HCT116 (cell line): Measurements from ENCODE around the gene GPR107. TPM values are rescaled to one million over a fixed set of nuclear protein-coding genes. Genes with fewer than 3 reads are reported as not detected.
A peak's percentile ranks its signal among the peaks of the same experiment; 100 is the strongest.

Experiments
- ATAC-seq: fragments of 200-7000 bp; cut with Tn5 transposase; 2 replicates; pipeline ENCODE4 v1.9.1; 2020; ENCODE audit warnings: mild to moderate bottlenecking, moderate library complexity
- BruUV-seq: library from RNA; stranded (reverse); fragments of 400-500 nt; replicated peaks from 2 replicates; lab custom pipeline; 2021; lab: Mats Ljungman, UMichigan
- CTCF ChIA-PET: fragments of 300-600 bp; sonication (Branson Sonifier 250); formaldehyde crosslinking; loops from one replicate; lab custom pipeline; 2021; ENCODE audit warnings: antibody characterized with exemption; lab: Charles Lee
- POLR2A ChIA-PET: fragments of 300-600, 350-600 bp; sonication (Branson Sonifier 250); formaldehyde crosslinking; loops from one replicate; lab custom pipeline; 2021; ENCODE audit warnings: antibody characterized with exemption; lab: Charles Lee
- RAD21 ChIA-PET, 2 experiments: fragments of 300-600 bp; sonication (Branson Sonifier 250); formaldehyde crosslinking; loops; one replicate each; lab custom pipeline; 2023; ENCODE audit warnings: low total read pairs in 2 of 2; ENCODE audit not compliant: uncharacterized antibody in 2 of 2, unreplicated experiment in 2 of 2, low non-redundant PET in 1 of 2; lab: Charles Lee
- DNase-seq: peaks from one replicate; pipeline ENCODE4 v3.0.0-alpha.2; 2010; ENCODE audit warnings: low read depth, low spot score
- H2AFZ ChIP-seq: fragments of 200-600 bp; shearing (Covaris generic), sonication (generic); 2 replicates; pipeline ENCODE4 v1.6.1; 2017; ENCODE audit warnings: low read depth, mixed run types, mixed read lengths, antibody characterized with exemption, low read length; ENCODE audit not compliant: poor library complexity, severe bottlenecking
- H3K27ac ChIP-seq: 2 replicates; pipeline ENCODE4 v1.5.1; 2012; ENCODE audit warnings: low read depth, low read length
- H3K27me3 ChIP-seq: fragments of 200-600 bp; sonication (generic); 2 replicates; pipeline ENCODE4 v1.6.1; 2016; ENCODE audit warnings: mixed run types, low read length, mixed read lengths; ENCODE audit not compliant: insufficient read depth
- H3K36me3 ChIP-seq, 2 experiments: fragments of 200-500 bp in 1 of 2; fragments of 200-600 bp in 1 of 2; sonication (Bioruptor generic) in 1 of 2; sonication (generic) in 1 of 2; 2 replicates each; pipeline versions ENCODE4 v1.5.1 to v1.6.1; 2014 to 2016; ENCODE audit warnings: low read length in 2 of 2, inconsistent platforms in 1 of 2, mixed read lengths in 1 of 2, mixed run types in 1 of 2; ENCODE audit not compliant: insufficient read depth in 2 of 2, control insufficient read depth in 1 of 2
- H3K4me1 ChIP-seq, 2 experiments: fragments of 200-600 bp in 1 of 2; sonication (generic) in 1 of 2; 2 replicates each; pipeline versions ENCODE4 v1.5.1 to v1.6.1; 2012 to 2017; ENCODE audit warnings: low read length in 2 of 2, inconsistent platforms in 1 of 2, mild to moderate bottlenecking in 1 of 2, mixed read lengths in 1 of 2, mixed run types in 1 of 2, moderate library complexity in 1 of 2; ENCODE audit not compliant: insufficient read depth in 2 of 2, control insufficient read depth in 1 of 2
- H3K4me2 ChIP-seq: fragments of 200-600 bp; sonication (generic); 2 replicates; pipeline ENCODE4 v1.6.1; 2017; ENCODE audit warnings: mixed run types, low read length, mixed read lengths
- H3K4me3 ChIP-seq, 2 experiments: fragments of 200-600 bp in 1 of 2; sonication (generic) in 1 of 2; replicated peaks in 1 of 2; 2 replicates each; pipeline ENCODE4 v1.5.1; 2011 to 2016; ENCODE audit warnings: low read length in 2 of 2, control low read depth in 1 of 2, low read depth in 1 of 2, mild to moderate bottlenecking in 1 of 2, mixed read lengths in 1 of 2, mixed run types in 1 of 2
- H3K79me2 ChIP-seq: fragments of 200-600 bp; sonication (generic); 2 replicates; pipeline ENCODE4 v1.6.1; 2017; ENCODE audit warnings: mild to moderate bottlenecking, mixed run types, low read length, moderate library complexity, mixed read lengths; ENCODE audit not compliant: insufficient read depth
- H3K9ac ChIP-seq: fragments of 200-600 bp; sonication (generic); 2 replicates; pipeline ENCODE4 v1.6.1; 2016; ENCODE audit warnings: low read length, mixed read lengths
- H3K9me2 ChIP-seq: fragments of 200-600 bp; sonication (generic), shearing (Covaris generic); 2 replicates; pipeline ENCODE4 v1.6.1; 2017; ENCODE audit warnings: mixed run types, mild to moderate bottlenecking, moderate library complexity; ENCODE audit not compliant: insufficient read depth
- H3K9me3 ChIP-seq, 2 experiments: fragments of 200-500 bp in 1 of 2; fragments of 200-600 bp in 1 of 2; sonication (Bioruptor generic) in 1 of 2; sonication (generic) in 1 of 2; 2 replicates each; pipeline ENCODE4 v1.6.1; 2014 to 2017; ENCODE audit warnings: low read length in 2 of 2, mixed read lengths in 2 of 2, inconsistent platforms in 1 of 2, low read depth in 1 of 2, mild to moderate bottlenecking in 1 of 2, mixed run types in 1 of 2, moderate library complexity in 1 of 2; ENCODE audit not compliant: control insufficient read depth in 1 of 2, insufficient read depth in 1 of 2
- H4K20me1 ChIP-seq: fragments of 200-600 bp; sonication (generic), shearing (Covaris generic); 2 replicates; pipeline ENCODE4 v1.6.1; 2017; ENCODE audit warnings: mixed run types, mild to moderate bottlenecking, moderate library complexity; ENCODE audit not compliant: insufficient read depth
- ELF1 ChIP-seq: IDR thresholded peaks from 2 replicates; pipeline ENCODE4 v1.6.1; 2012; ENCODE audit warnings: low read depth, borderline replicate concordance
- EZH2 ChIP-seq: fragments of 200-600 bp; sonication (generic); IDR thresholded peaks from 2 replicates; pipeline ENCODE4 v1.6.1; 2017; ENCODE audit warnings: antibody characterized with exemption, mixed run types
- FOSL1 ChIP-seq: IDR thresholded peaks from 2 replicates; pipeline ENCODE4 v1.6.1; 2012; ENCODE audit warnings: low read depth
- MAX ChIP-seq: IDR thresholded peaks from 2 replicates; pipeline ENCODE4 v1.6.1; 2012
- POLR2A ChIP-seq: IDR thresholded peaks from 2 replicates; pipeline ENCODE4 v1.7.0; 2011; ENCODE audit warnings: borderline replicate concordance; ENCODE audit not compliant: insufficient read depth, insufficient read length; ENCODE audit errors: extremely low read depth
- RAD21 ChIP-seq: IDR thresholded peaks from 2 replicates; pipeline ENCODE4 v1.6.1; 2012; ENCODE audit warnings: low read depth, mild to moderate bottlenecking
- SIN3A ChIP-seq: IDR thresholded peaks from 2 replicates; pipeline ENCODE4 v1.6.1; 2012; ENCODE audit warnings: low read depth
- SP1 ChIP-seq: IDR thresholded peaks from 2 replicates; pipeline ENCODE4 v1.6.1; 2012; ENCODE audit warnings: low read depth
- SRF ChIP-seq: IDR thresholded peaks from 2 replicates; pipeline ENCODE4 v1.6.1; 2012; ENCODE audit warnings: low read depth
- TCF7L2 ChIP-seq: IDR thresholded peaks from 2 replicates; pipeline ENCODE4 v1.7.0; 2011; ENCODE audit warnings: borderline replicate concordance, inconsistent platforms; ENCODE audit not compliant: insufficient read depth, insufficient read length; ENCODE audit errors: extremely low read depth
- YY1 ChIP-seq: IDR thresholded peaks from 2 replicates; pipeline ENCODE4 v1.6.1; 2011; ENCODE audit warnings: low read length, low read depth, moderate library complexity, mild to moderate bottlenecking; ENCODE audit not compliant: insufficient replicate concordance; ENCODE audit errors: extremely low read depth
- intact Hi-C: fragments of 100-400 bp; cut with micrococcal nuclease; formaldehyde crosslinking; loops from 2 replicates; pipeline ENCODE4 v1.10.0; 2022
- total RNA-seq: library from RNA; stranded (reverse); gene quantifications from one replicate; pipeline ENCODE4 v1.2.1, GENCODE V29; 2021; ENCODE audit not compliant: unreplicated experiment
- TF ChIP-seq, protein P1 (sequence below): IDR thresholded peaks from 2 replicates; pipeline ENCODE4 v1.6.1; 2012; ENCODE audit warnings: low read depth
- TF ChIP-seq, protein P2 (sequence below), 3 experiments: fragments of 200-600 bp in 1 of 3; sonication (generic) in 1 of 3; IDR thresholded peaks in 2 of 3; conservative IDR thresholded peaks in 1 of 3; 2 replicates each; pipeline ENCODE4 v1.5.1; 2012 to 2017; ENCODE audit warnings: low read depth in 2 of 3, low read length in 2 of 3, antibody characterized with exemption in 1 of 3, borderline replicate concordance in 1 of 3, control low read depth in 1 of 3, mild to moderate bottlenecking in 1 of 3, mixed read lengths in 1 of 3, mixed run types in 1 of 3, moderate library complexity in 1 of 3; ENCODE audit not compliant: insufficient read depth in 1 of 3

The GPR107 gene
- total RNA-seq, 1 experiment from 2014 or later = 32.5 TPM

GRCh38 chr9:130036099-130036498 is 17.6 kb upstream of the GPR107 start:
- H4K20me1 ChIP-seq = peaks cover 3% of the 10 kb centered on the region; the same call in 1 of the 2 replicates
- H3K4me2 ChIP-seq = peak overlapping the region; percentile 34; the same call in 1 of the 2 replicates
- no peaks in the 10 kb centered on the region for H3K36me3 ChIP-seq
- intact Hi-C loops = no loop called here
- no peak for ATAC-seq
- H3K79me2 ChIP-seq = peaks cover 27% of the 10 kb centered on the region
- RAD21 ChIA-PET = no interaction called here
- no TSS peak for BruUV-seq
- TF ChIP-seq FOSL1 (0 out of 2 replicates have a peak, but pooled peaks have one; percentile 16), MAX (no peak)
- H3K9me3 ChIP-seq = no peaks in the 10 kb centered on the region
- H2AFZ ChIP-seq = no peak overlapping the region
- H3K4me1 ChIP-seq = peaks cover 0 to 12% of the 10 kb centered on the region in 2 experiments; a peak in 2 of 4 replicates
- no peaks in the 10 kb centered on the region for H3K27me3 ChIP-seq
- H3K4me3 ChIP-seq = no peak overlapping the region
- no peak overlapping the region for H3K9ac ChIP-seq
- no peak for DNase-seq
- CTCF ChIA-PET = no interaction called here
- H3K9me2 ChIP-seq = no peaks in the 10 kb centered on the region
- POLR2A ChIA-PET = no interaction called here
- H3K27ac ChIP-seq = no peak overlapping the region

- no peak overlapping the region for H3K9ac ChIP-seq
- POLR2A ChIA-PET = no interaction called here
- TF ChIP-seq POLR2A (no peak), SRF (no peak), SIN3A (no peak), SP1 (no peak), FOSL1 (no peak), TCF7L2 (no peak), ELF1 (no peak), EZH2 (no peak), RAD21 (peak; percentile 43; the same call in 1 of the 2 replicates), MAX (no peak), YY1 (no peak)
- TF ChIP-seq, protein P1, sequence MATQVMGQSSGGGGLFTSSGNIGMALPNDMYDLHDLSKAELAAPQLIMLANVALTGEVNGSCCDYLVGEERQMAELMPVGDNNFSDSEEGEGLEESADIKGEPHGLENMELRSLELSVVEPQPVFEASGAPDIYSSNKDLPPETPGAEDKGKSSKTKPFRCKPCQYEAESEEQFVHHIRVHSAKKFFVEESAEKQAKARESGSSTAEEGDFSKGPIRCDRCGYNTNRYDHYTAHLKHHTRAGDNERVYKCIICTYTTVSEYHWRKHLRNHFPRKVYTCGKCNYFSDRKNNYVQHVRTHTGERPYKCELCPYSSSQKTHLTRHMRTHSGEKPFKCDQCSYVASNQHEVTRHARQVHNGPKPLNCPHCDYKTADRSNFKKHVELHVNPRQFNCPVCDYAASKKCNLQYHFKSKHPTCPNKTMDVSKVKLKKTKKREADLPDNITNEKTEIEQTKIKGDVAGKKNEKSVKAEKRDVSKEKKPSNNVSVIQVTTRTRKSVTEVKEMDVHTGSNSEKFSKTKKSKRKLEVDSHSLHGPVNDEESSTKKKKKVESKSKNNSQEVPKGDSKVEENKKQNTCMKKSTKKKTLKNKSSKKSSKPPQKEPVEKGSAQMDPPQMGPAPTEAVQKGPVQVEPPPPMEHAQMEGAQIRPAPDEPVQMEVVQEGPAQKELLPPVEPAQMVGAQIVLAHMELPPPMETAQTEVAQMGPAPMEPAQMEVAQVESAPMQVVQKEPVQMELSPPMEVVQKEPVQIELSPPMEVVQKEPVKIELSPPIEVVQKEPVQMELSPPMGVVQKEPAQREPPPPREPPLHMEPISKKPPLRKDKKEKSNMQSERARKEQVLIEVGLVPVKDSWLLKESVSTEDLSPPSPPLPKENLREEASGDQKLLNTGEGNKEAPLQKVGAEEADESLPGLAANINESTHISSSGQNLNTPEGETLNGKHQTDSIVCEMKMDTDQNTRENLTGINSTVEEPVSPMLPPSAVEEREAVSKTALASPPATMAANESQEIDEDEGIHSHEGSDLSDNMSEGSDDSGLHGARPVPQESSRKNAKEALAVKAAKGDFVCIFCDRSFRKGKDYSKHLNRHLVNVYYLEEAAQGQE = no peak
- TF ChIP-seq, protein P2, sequence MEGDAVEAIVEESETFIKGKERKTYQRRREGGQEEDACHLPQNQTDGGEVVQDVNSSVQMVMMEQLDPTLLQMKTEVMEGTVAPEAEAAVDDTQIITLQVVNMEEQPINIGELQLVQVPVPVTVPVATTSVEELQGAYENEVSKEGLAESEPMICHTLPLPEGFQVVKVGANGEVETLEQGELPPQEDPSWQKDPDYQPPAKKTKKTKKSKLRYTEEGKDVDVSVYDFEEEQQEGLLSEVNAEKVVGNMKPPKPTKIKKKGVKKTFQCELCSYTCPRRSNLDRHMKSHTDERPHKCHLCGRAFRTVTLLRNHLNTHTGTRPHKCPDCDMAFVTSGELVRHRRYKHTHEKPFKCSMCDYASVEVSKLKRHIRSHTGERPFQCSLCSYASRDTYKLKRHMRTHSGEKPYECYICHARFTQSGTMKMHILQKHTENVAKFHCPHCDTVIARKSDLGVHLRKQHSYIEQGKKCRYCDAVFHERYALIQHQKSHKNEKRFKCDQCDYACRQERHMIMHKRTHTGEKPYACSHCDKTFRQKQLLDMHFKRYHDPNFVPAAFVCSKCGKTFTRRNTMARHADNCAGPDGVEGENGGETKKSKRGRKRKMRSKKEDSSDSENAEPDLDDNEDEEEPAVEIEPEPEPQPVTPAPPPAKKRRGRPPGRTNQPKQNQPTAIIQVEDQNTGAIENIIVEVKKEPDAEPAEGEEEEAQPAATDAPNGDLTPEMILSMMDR (IDR thresholded peaks at IDR 0.05 in 2 of 3, conservative IDR thresholded peaks at IDR 0.05 in 1 of 3; ENCODE audit: borderline replicate concordance in 1 of 3, insufficient read depth in 1 of 3, low read depth in 2 of 3, low read length in 2 of 3) = peak in 2 of 3 experiments; percentile 27 to 46; a peak in 3 of 6 replicates
Observed at GRCh38 chr9:130039528-130040147, 14.1 kb upstream of the GPR107 start.

More at GRCh38 chr9:130039528-130040147, 14.1 kb upstream of the GPR107 start:
- Histone ChIP-seq H2AFZ (no peak overlapping the region), H4K20me1 (no peaks in the 10 kb centered on the region), H3K4me2 (no peak overlapping the region), H3K79me2 (peaks cover 26% of the 10 kb centered on the region), H3K27me3 (no peaks in the 10 kb centered on the region), H3K4me3 (no peak overlapping the region), H3K9me2 (no peaks in the 10 kb centered on the region), H3K4me1 (peaks cover 0 to 24% of the 10 kb centered on the region in 2 experiments; a peak in 3 of 4 replicates), H3K9me3 (no peaks in the 10 kb centered on the region), H3K27ac (no peak overlapping the region), H3K36me3 (no peaks in the 10 kb centered on the region)
- DNase-seq = no peak
- intact Hi-C loops = loop anchor here (2.0 kb wide), 1 partner anchor 155 kb away; no protein-coding TSS in a partner anchor
- ChIA-PET RAD21 (no interaction called here), CTCF (interaction anchor here (0.9 kb wide), 1 partner anchor 154 kb away, joined by 5 read pairs; no protein-coding TSS in a partner anchor)
- no TSS peak for BruUV-seq
- ATAC-seq = no peak
